Left forelimb (tissue), 1 donor: ENCODE results near the gene FNDC11.
"Not testable (repeated sequence)": the region's sequence is repeated elsewhere in the genome, so short reads cannot be mapped to it uniquely, and the experiment has no call there.

Experiments used
- DNase-seq: peaks from one replicate; pipeline ENCODE4 v3.0.0-alpha.2; 2018; ENCODE audit warnings: low spot score

FNDC11 gene

DNA sequence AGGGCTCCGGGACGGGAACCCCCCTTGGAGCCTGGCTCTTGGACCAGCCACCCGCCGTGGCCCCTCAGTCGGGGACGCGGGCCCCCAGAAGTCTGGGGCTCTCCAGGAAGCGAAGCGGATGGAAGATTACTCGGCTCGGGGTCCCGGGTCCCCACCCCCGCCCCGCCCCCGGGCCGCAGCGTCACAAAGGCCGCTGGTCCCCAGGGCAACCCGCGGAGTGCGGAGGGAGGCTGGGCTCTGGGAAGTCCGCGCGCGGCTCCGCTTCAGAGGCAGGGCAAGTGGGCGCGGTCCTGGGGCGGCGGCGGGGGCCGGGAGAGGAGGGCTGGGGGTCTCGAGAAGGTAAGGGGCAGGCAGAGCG, at the start of gene FNDC11:
FNDC11 (plus strand) TSS at position 227 of the 358 bp plus-strand sequence. CDS start 1,505 bp downstream, outside the sequence.
- DNase-seq = no peak

- DNase-seq = no peak
Observed at GRCh38 chr20:63504642-63505041, 49.3 kb upstream of the FNDC11 start.

DNA sequence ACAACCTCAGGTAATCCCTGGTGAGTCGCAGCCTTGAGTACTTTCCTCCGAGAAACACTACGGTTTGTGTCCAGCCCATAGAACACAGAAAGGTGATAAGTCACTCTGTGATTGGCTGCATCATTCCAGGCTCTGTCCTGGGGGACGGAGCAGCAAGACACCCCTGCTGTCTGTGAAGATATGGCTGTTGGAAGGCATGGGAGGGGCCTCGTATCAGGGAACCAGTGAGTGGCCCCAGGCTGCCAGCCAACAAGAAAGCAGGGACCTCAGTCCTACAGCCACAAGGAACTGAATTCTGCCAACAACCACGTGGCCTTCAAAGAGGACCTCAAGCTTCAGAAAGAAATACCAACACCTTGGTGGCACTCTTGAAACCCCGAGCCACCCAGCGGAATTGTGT, 48.7 kb upstream of the FNDC11 start:
- DNase-seq = no peak

DNA sequence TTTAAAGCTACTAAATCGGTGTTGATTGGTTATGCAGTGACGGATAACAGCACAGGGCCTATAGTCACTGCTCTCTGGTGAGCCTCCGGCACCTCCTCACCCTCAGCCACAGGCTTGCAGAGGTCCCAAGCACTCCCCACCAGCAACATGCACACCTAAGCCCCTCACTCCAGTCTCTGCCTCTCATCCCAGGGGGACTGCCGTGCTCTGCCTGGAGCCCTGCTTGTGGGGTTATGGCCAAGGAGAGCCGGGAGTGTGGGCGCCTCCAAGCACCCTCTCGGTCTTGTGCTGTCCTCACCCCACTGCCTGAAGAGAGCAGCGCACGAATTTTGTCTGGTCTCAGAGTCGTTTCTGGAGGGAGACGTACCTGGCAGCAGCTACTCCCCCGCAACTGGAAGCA, 48.2 kb upstream of the FNDC11 start:
- no peak for DNase-seq

GRCh38 chr20:63507083-63507743, 46.7 kb upstream of the FNDC11 start:
- no peak for DNase-seq

GRCh38 chr20:63508072-63508768, 45.7 kb upstream of the FNDC11 start:
- no peak for DNase-seq

DNA sequence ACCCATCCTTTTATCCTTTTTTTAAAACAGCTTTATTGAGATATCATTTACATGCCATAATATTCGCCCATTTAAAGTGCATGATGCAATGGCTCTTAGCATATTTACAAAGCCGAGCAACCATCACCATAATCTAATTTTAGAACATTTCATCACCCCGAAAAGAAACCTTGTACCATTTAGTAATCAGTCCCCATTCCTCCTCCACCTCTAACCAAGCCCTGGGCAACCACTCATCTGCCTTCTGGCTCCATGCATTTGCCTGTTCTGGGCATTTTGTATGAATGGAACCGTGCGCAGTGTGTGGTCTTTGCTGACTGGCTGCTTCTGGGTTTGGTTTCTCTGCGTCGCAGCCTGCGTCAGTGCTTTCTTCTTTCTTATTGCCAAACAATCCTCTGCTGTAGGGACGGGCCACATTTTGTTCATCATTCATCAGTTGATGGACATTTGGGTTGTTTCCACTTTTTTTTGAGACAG, 44.8 kb upstream of the FNDC11 start:
- no peak for DNase-seq

- DNase-seq = no peak
Observed at GRCh38 chr20:63513207-63513606, 40.8 kb upstream of the FNDC11 start.

DNA sequence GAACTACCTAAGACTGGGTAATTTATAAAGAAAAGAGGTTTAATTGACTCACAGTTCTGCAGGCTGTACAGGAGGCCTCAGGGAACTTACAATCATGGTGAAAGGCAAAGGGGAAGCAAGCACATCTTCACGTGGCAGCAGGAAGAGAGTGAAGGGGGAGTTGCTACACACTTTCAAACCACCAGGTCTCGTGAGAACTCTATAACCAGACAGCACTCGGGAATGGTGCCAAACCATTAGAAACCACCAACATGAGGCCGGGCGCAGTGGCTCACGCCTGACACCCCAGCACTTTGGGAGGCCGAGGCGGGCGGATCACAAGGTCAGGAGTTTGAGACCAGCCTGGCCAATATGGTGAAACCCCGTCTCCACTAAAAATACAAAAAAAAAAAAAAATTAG, 39.4 kb upstream of the FNDC11 start:
- not testable (repeated sequence) for DNase-seq

GRCh38 chr20:63517376-63518309, 36.3 kb upstream of the FNDC11 start:
- DNase-seq = no peak

DNA sequence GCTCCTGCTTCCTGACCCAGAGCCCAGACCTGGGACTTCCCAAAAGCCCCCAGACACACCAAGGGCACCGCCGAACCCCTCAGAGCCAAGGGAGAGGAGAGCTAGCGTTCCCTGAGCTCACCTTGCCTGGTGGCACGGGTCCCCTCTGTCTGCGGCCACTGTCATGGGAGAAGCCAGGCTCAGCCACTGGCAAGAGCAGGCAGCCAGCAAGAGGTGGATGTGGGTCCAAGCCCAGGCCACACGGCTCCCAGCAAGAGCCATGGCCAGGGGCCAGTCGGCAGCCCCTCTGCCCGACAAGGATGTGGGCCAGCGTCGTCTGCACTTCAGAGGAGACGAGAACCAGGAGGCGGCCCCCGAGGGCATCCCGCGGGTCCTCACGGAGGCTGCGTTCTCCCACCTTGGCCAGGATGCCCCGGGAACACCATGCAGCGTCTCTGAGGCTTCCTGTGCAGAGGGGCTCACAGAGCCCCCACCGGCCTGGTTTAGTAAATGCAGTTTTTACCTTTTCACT, 35.6 kb upstream of the FNDC11 start:
- DNase-seq = no peak

- DNase-seq = no peak
Observed at GRCh38 chr20:63518946-63519667, 34.9 kb upstream of the FNDC11 start.

GRCh38 chr20:63519668-63520503, 34.1 kb upstream of the FNDC11 start:
- DNase-seq = peak; percentile 78

DNA sequence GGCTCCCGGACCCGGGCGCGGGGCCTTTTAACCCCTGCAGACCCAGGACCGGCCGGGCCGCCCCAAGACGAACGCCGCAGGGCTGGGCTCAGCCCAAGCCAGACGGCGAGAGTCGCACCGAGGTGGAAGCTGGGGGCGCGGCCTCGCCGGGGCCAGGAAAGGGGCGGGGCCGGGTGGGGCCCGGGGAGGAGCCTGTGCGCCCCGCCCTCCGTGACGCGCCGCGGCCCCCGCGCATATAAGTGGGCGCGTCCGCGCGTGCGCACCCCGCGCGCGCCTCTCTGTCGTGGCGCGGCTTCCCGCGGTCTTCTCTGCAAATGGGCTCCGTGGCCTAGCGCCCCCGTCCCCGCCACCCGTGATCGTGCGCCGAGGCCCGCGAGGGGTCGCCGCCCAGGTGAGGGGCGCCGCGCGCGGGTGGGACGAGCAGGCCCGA, 33.4 kb upstream of the FNDC11 start, which contains the start of gene PPDPF:
PPDPF (plus strand) TSS at position 262 of the 430 bp plus-strand sequence. CDS start 544 bp downstream, outside the sequence.
- DNase-seq = peak; percentile 92

- DNase-seq = peak; percentile 86
Observed at GRCh38 chr20:63520934-63521601, 32.9 kb upstream of the FNDC11 start.

DNA sequence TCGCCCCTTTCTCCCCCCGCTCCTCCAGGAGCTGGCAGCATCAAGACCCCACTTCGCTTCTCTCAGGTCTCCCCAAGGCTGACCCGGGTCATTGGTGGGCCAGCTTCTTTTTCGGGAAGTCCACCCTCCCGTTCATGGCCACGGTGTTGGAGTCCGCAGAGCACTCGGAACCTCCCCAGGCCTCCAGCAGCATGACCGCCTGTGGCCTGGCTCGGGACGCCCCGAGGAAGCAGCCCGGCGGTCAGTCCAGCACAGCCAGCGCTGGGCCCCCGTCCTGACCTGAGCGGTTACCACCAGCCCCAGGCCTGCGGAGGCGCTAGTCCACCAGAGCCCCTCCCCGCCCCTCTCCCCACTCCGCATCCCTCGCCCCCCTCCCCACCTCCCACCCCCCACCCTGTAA, 32.4 kb upstream of the FNDC11 start:
- no peak for DNase-seq

GRCh38 chr20:63522091-63522868, 31.7 kb upstream of the FNDC11 start:
- no peak for DNase-seq

- DNase-seq = no peak
Observed at GRCh38 chr20:63522981-63523611, 30.9 kb upstream of the FNDC11 start.

DNA sequence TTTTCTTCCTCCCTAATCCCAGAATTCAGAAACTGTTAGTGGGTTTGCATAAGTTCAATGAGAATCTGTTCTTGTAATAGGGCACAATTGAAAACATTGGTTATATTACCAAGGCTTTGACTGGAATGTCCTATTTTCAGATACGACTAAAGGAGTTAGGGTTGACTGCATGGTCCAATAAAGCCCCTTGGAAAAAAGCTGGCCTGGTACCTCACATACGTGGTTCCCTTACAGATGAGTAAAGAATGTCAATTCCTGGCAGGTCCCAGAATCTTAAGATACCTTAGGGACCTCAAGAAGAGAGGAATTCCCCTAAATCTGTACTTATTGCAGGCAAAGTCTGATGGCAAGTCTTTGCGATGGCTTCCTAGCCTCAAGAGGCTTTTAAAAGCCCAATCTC, 28.8 kb upstream of the FNDC11 start:
- no peak for DNase-seq
